ENCODE data around the gene FIP1L1.
"Not testable (repeated sequence)": the region's sequence is repeated elsewhere in the genome, so short reads cannot be mapped to it uniquely, and the experiment has no call there.

FIP1L1 gene

GRCh38 chr4:53377319-53378170, at the start of gene FIP1L1:
FIP1L1 (plus strand) TSS chr4:53377641; CDS start chr4:53377839, 198 bp downstream.
- DNase-seq (ENCODE audit: low read depth in 2 of 3, low spot score in 1 of 3): peak; percentile 91 to 95 (median 93)

- not testable (repeated sequence) for DNase-seq (ENCODE audit: low read depth in 2 of 3, low spot score in 1 of 3)
Measured at GRCh38 chr4:53334916-53335315, 42.5 kb upstream of the FIP1L1 start.

GRCh38 chr4:53340145-53340544, 37.3 kb upstream of the FIP1L1 start:
- not testable (repeated sequence) for DNase-seq (ENCODE audit: low read depth in 2 of 3, low spot score in 1 of 3)

- DNase-seq (ENCODE audit: low read depth in 2 of 3, low spot score in 1 of 3): not testable (repeated sequence)
Measured at GRCh38 chr4:53346392-53346791, 31.0 kb upstream of the FIP1L1 start.

- no peak for DNase-seq (ENCODE audit: low read depth in 2 of 3, low spot score in 1 of 3)
Measured at GRCh38 chr4:53346920-53347852, 30.3 kb upstream of the FIP1L1 start.

DNA sequence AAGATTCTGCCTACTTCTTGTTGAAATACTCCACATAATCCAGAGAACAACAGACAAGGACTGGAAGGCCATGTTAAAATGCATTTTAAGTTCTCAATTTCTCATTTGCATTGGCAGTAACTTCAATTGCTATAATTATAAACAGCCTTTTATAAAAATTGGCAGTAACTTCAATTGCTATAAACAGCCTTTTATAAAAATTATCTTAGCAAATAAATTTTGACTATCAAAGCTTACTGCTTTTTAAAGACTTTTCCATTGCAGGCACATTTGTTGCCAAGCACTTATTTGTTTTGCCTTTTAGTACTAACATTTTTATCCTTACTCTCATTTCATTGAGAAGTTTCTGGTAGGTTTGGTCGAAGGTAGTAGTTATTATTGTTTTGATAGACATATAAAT, 29.4 kb upstream of the FIP1L1 start:
- DNase-seq (ENCODE audit: low read depth in 2 of 3, low spot score in 1 of 3): no peak

DNA sequence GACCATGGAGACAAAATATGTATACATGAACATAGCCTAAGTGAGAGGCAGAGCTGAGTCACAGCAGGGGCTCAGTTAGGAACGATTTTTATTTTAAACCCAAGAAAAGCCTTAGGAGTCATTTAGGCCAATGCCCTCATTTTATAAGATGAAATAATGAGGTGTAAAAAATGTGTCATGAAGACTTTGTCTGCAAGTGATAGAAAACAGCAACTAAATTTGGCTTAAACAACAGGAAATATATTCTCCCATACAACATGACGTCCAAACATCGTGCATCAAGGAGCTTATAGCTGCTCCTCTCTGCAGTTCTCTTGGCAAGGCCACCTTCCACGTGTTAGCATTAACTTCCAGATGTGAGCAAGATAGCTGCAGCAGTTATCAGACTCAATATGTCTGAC, 28.4 kb upstream of the FIP1L1 start:
- DNase-seq (ENCODE audit: low read depth in 2 of 3, low spot score in 1 of 3): no peak

GRCh38 chr4:53354012-53354722, 23.3 kb upstream of the FIP1L1 start:
- no peak for DNase-seq (ENCODE audit: low read depth in 2 of 3, low spot score in 1 of 3)

GRCh38 chr4:53355930-53356521, 21.4 kb upstream of the FIP1L1 start:
- DNase-seq (ENCODE audit: low read depth in 2 of 3, low spot score in 1 of 3): no peak

DNA sequence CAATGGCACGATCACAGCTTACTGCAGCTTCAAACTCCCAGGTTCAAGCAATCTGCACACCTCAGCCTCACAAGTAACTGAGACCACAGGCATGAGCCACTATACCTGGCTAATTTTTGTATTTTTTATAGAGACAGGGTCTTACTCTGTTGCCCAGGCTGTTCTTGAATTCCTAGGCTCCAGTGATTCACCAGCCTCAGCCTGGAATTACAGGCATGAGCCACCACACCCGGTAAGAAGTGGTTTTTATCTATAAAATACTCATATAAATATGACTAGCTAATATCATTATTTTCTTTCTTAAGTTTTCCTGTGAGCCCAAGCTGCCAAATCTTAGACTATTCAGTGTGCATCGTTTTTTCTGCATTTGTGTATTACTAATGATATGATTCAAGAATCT, 16.0 kb upstream of the FIP1L1 start:
- no peak for DNase-seq (ENCODE audit: low read depth in 2 of 3, low spot score in 1 of 3)

- DNase-seq (ENCODE audit: low read depth in 2 of 3, low spot score in 1 of 3): no peak
Measured at GRCh38 chr4:53362093-53362492, 15.3 kb upstream of the FIP1L1 start.

GRCh38 chr4:53364624-53365023, 12.8 kb upstream of the FIP1L1 start:
- DNase-seq (ENCODE audit: low read depth in 2 of 3, low spot score in 1 of 3): no peak

DNA sequence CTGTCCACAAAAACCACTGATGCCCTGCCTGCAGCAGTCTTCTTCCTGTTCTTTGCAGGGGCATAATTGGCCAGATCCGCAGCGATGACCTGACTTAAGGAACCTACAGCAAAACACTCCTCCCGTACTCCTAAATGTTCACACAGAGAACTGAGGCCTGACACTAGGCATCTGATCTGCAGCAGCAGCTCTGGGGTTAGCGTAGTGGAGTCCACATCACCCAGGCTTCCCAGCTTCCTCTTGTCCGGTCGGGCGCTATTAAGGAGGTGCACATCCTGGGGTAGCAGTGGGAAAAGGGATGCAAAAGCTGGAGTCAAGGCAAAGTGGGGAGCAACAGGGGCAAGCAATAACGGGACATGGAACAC, 12.3 kb upstream of the FIP1L1 start:
- no peak for DNase-seq (ENCODE audit: low read depth in 2 of 3, low spot score in 1 of 3)

GRCh38 chr4:53365486-53366300, 11.7 kb upstream of the FIP1L1 start, which contains the start of gene SCFD2:
SCFD2 (minus strand) TSS chr4:53366061.
- DNase-seq (ENCODE audit: low read depth in 2 of 3, low spot score in 1 of 3): peak; percentile 95 to 98 (median 95)

- no peak for DNase-seq (ENCODE audit: low read depth in 2 of 3, low spot score in 1 of 3)
Measured at GRCh38 chr4:53366301-53366716, 11.1 kb upstream of the FIP1L1 start.

DNA sequence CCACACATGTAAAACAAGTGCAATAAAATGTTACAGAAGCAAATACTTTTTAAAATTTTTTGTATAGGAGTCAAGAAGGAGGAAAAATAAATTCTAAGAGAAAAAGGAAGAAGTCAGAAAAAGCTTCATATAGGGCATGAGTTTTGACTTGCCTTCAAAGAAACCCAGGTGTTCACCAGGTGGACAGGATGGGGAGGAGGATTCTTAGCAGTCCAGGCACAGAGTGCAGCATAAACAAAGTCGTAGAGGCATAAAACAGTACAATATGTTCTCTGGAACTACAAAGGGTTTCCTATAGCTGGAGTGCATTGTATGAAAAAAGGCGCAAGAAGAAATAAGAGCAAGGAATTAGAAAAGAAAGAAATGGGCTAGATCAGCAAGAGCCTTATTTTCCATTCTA, 9.7 kb upstream of the FIP1L1 start:
- DNase-seq (ENCODE audit: low read depth in 2 of 3, low spot score in 1 of 3): no peak

- no peak for DNase-seq (ENCODE audit: low read depth in 2 of 3, low spot score in 1 of 3)
Measured at GRCh38 chr4:53371049-53371448, 6.4 kb upstream of the FIP1L1 start.

- no peak for DNase-seq (ENCODE audit: low read depth in 2 of 3, low spot score in 1 of 3)
Measured at GRCh38 chr4:53371843-53372521, 5.5 kb upstream of the FIP1L1 start.

DNA sequence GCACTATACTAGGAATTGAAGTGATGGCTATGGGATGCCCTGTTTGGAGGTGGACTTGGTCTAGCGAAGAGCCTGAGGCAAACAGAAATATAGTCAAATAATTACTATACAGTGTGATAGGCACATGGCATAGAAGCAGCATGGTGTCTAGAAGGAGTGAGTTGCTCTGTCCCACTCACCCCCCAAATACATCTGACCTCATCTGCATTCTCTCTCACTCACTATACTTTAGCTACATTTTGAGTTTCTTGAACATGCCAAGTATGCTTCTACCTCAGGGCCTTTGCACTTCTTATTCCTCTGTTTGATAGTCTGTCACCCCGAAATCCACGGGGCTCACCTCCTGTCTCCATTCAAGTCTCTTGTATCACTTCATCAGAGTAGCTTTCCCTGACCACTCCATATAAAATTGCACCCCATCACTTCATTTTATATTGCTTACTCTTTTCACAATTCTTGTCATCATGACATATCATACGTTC, 2.6 kb upstream of the FIP1L1 start:
- no peak for DNase-seq (ENCODE audit: low read depth in 2 of 3, low spot score in 1 of 3)

Measured in stimulated activated CD4-positive, alpha-beta T cell treated with anti-CD3 and anti-CD28 coated beads, Interleukin-12 subunit alpha, Interleukin-12 subunit beta, amount 100 ng/mL, for 48 hours (primary cell).